WTC11 (cell line): Measurements from ENCODE around the gene BCORL1. TPM values are rescaled to one million over a fixed set of nuclear protein-coding genes. Genes with fewer than 3 reads are reported as not detected.

Source experiments
- ATAC-seq: fragments of 200-7000 bp; cut with Tn5 transposase; 2 replicates; pipeline ENCODE4 v1.10.0; 2021; ENCODE audit warnings: mild to moderate bottlenecking, moderate library complexity
- CTCF ChIA-PET: fragments of 300-600 bp; sonication (Branson Sonifier 250); formaldehyde crosslinking; loops from one replicate; lab custom pipeline; 2021; ENCODE audit warnings: antibody characterized with exemption; lab: Charles Lee
- POLR2A ChIA-PET: fragments of 350-600 bp; sonication (Branson Sonifier 250); formaldehyde crosslinking; loops from one replicate; lab custom pipeline; 2021; ENCODE audit warnings: antibody characterized with exemption; lab: Charles Lee
- DNase-seq: peaks from one replicate; pipeline ENCODE4 v3.0.0; 2021; ENCODE audit warnings: low spot score
- H3K27ac Mint-ChIP-seq: 2 replicates; pipeline ENCODE4 v1.8.0; 2021; ENCODE audit warnings: mixed read lengths
- H3K27me3 Mint-ChIP-seq: 2 replicates; pipeline ENCODE4 v1.8.0; 2021; ENCODE audit warnings: low read depth, mild to moderate bottlenecking, moderate library complexity, mixed read lengths
- H3K36me3 Mint-ChIP-seq: 2 replicates; pipeline ENCODE4 v1.8.0; 2021; ENCODE audit warnings: mixed read lengths
- H3K4me1 Mint-ChIP-seq: 2 replicates; pipeline ENCODE4 v1.8.0; 2022; ENCODE audit warnings: mixed read lengths
- H3K4me3 Mint-ChIP-seq: 2 replicates; pipeline ENCODE4 v1.8.0; 2021; ENCODE audit warnings: mild to moderate bottlenecking, moderate library complexity, mixed read lengths
- H3K9me3 Mint-ChIP-seq: 2 replicates; pipeline ENCODE4 v1.8.0; 2021; ENCODE audit warnings: mixed read lengths
- ARID4B ChIP-seq: sonication (generic); formaldehyde crosslinking; IDR thresholded peaks from 2 replicates; pipeline ENCODE4 v1.8.0; 2023; ENCODE audit warnings: missing genetic modification reagents, mild to moderate bottlenecking, borderline replicate concordance
- E2F1 ChIP-seq: sonication (generic); formaldehyde crosslinking; IDR thresholded peaks from 2 replicates; pipeline ENCODE4 v1.8.0; 2022; ENCODE audit warnings: mild to moderate bottlenecking, missing genetic modification reagents
- E2F4 ChIP-seq: sonication (generic); formaldehyde crosslinking; IDR thresholded peaks from 2 replicates; pipeline ENCODE4 v1.8.1; 2022; ENCODE audit warnings: low read depth, mild to moderate bottlenecking, moderate library complexity, missing genetic modification reagents, borderline replicate concordance
- ELF4 ChIP-seq: sonication (generic); formaldehyde crosslinking; IDR thresholded peaks from 2 replicates; pipeline ENCODE4 v1.8.1; 2022; ENCODE audit warnings: low read depth, mild to moderate bottlenecking, moderate library complexity, missing genetic modification reagents
- FOXP1 ChIP-seq: sonication (generic); formaldehyde crosslinking; IDR thresholded peaks from 2 replicates; pipeline ENCODE4 v1.8.0; 2022; ENCODE audit warnings: missing genetic modification reagents, mild to moderate bottlenecking, moderate library complexity, borderline replicate concordance
- FOXP4 ChIP-seq: sonication (generic); formaldehyde crosslinking; IDR thresholded peaks from 2 replicates; pipeline ENCODE4 v1.8.0; 2022; ENCODE audit warnings: mild to moderate bottlenecking, missing genetic modification reagents
- JUN ChIP-seq: sonication (generic); formaldehyde crosslinking; IDR thresholded peaks from 2 replicates; pipeline ENCODE4 v1.8.0; 2023; ENCODE audit warnings: mild to moderate bottlenecking, missing genetic modification reagents
- MLX ChIP-seq: sonication (generic); formaldehyde crosslinking; IDR thresholded peaks from 2 replicates; pipeline ENCODE4 v1.8.1; 2023; ENCODE audit warnings: mild to moderate bottlenecking, missing genetic modification reagents, moderate library complexity
- MYBL2 ChIP-seq: sonication (generic); formaldehyde crosslinking; IDR thresholded peaks from 2 replicates; pipeline ENCODE4 v1.8.1; 2023; ENCODE audit warnings: mild to moderate bottlenecking, moderate library complexity, missing genetic modification reagents
- NR3C1 ChIP-seq: sonication (generic); formaldehyde crosslinking; conservative IDR thresholded peaks from 2 replicates; pipeline ENCODE4 v1.8.1; 2023; ENCODE audit warnings: low read depth, mild to moderate bottlenecking, missing genetic modification reagents
- PRDM15 ChIP-seq: sonication (generic); formaldehyde crosslinking; IDR thresholded peaks from 2 replicates; pipeline ENCODE4 v1.8.0; 2022; ENCODE audit warnings: missing genetic modification reagents
- SMAD3 ChIP-seq: sonication (generic); formaldehyde crosslinking; IDR thresholded peaks from 2 replicates; pipeline ENCODE4 v1.8.0; 2022; ENCODE audit warnings: missing genetic modification reagents, mild to moderate bottlenecking, borderline replicate concordance
- SOX15 ChIP-seq: fragments of 250-450 bp; sonication (Bioruptor Pico); IDR thresholded peaks from 2 replicates; pipeline ENCODE4 v1.9.0; 2021; ENCODE audit warnings: mild to moderate bottlenecking
- TEAD4 ChIP-seq: sonication (generic); formaldehyde crosslinking; IDR thresholded peaks from 2 replicates; pipeline ENCODE4 v1.8.0; 2022; ENCODE audit warnings: mild to moderate bottlenecking, missing genetic modification reagents
- ZNF219 ChIP-seq: sonication (generic); formaldehyde crosslinking; IDR thresholded peaks from 2 replicates; pipeline ENCODE4 v1.8.0; 2023; ENCODE audit warnings: missing genetic modification reagents, mild to moderate bottlenecking, borderline replicate concordance
- ZNF263 ChIP-seq: sonication (generic); formaldehyde crosslinking; IDR thresholded peaks from 2 replicates; pipeline ENCODE4 v1.8.1; 2022; ENCODE audit warnings: low read depth, mild to moderate bottlenecking, moderate library complexity, missing genetic modification reagents
- ZNF425 ChIP-seq: fragments of 250-450 bp; sonication (Bioruptor Pico); conservative IDR thresholded peaks from 2 replicates; pipeline ENCODE4 v1.9.0; 2021; ENCODE audit warnings: mild to moderate bottlenecking
- total RNA-seq: library from RNA; stranded (reverse); gene quantifications from 3 replicates; pipeline ENCODE4 v1.2.3, GENCODE V29; 2021

Gene BCORL1
- total RNA-seq, 1 experiment from 2014 or later = 12.0 TPM

GRCh38 chrX:130025256-130025655 is 42.8 kb downstream of the BCORL1 start (continued):
- TF ChIP-seq FOXP4 (no peak), TEAD4 (no peak)

- no peak overlapping the region for H3K27ac Mint-ChIP-seq
- CTCF ChIA-PET = interaction anchor here (0.5 to 2.4 kb wide), 14 partner anchors 8 to 271 kb away, joined by 3 to 12 read pairs (median 4); no protein-coding TSS in a partner anchor
- H3K27me3 Mint-ChIP-seq = no peaks in the 10 kb centered on the region
- peaks cover 9% of the 10 kb centered on the region for H3K4me1 Mint-ChIP-seq
- no peak overlapping the region for H3K4me3 Mint-ChIP-seq
- H3K9me3 Mint-ChIP-seq = no peaks in the 10 kb centered on the region
- ATAC-seq (no peak), DNase-seq (no peak)
- TF ChIP-seq ELF4 = no peak
- no peak for TF ChIP-seq E2F4 (CRISPR knock-in tag)
- no peak for TF ChIP-seq MYBL2 (CRISPR knock-in tag)
- TF ChIP-seq SOX15 (CRISPR knock-in tag) = no peak
- no peak for TF ChIP-seq ZNF263 (CRISPR knock-in tag)
- TF ChIP-seq SMAD3 (CRISPR knock-in tag) = no peak
- TF ChIP-seq FOXP1 (CRISPR knock-in tag) = no peak
- TF ChIP-seq ARID4B (CRISPR knock-in tag) = no peak
- no peak for TF ChIP-seq ZNF219 (CRISPR knock-in tag)
- TF ChIP-seq PRDM15 (CRISPR knock-in tag) = no peak
- TF ChIP-seq E2F1 = no peak
- no peak for TF ChIP-seq MLX
- TF ChIP-seq ZNF425 (CRISPR knock-in tag) = no peak
- TF ChIP-seq NR3C1 (CRISPR knock-in tag) = no peak
- no peak for TF ChIP-seq JUN (CRISPR knock-in tag)
- POLR2A ChIA-PET = no interaction called here
- H3K36me3 Mint-ChIP-seq = peaks cover 8% of the 10 kb centered on the region; the same call in 1 of the 2 replicates
These were observed 45.1 kb downstream of the BCORL1 start for GRCh38 chrX:130027569-130027968.
